Central memory CD8-positive, alpha-beta T cell (primary cell): ENCODE measurements around the gene HIRA.
"Not testable (repeated sequence)": the region's sequence is repeated elsewhere in the genome, so short reads cannot be mapped to it uniquely, and the experiment has no call there.

Experiments
- ATAC-seq: fragments of 150-1000 bp; cut with Tn5 transposase; replicated peaks from 2 replicates; pipeline ENCODE4 v1.10.0; 2022; ENCODE audit warnings: mild to moderate bottlenecking, moderate FRiP score, moderate number of reproducible peaks; ENCODE audit not compliant: poor library complexity, severe bottlenecking; ENCODE audit errors: extremely low read depth
- DNase-seq, 2 donors: peaks; one replicate each; pipeline ENCODE4 v3.0.0; 2021; ENCODE audit warnings: low spot score in 2 of 2
- H3K27ac Mint-ChIP-seq: one replicate; pipeline ENCODE4 v1.8.0; 2022; ENCODE audit warnings: low read depth, mild to moderate bottlenecking, moderate library complexity, mixed read lengths
- H3K27me3 Mint-ChIP-seq: one replicate; pipeline ENCODE4 v1.8.0; 2022; ENCODE audit warnings: mixed read lengths
- H3K36me3 Mint-ChIP-seq: one replicate; pipeline ENCODE4 v1.8.0; 2022; ENCODE audit warnings: mild to moderate bottlenecking, moderate library complexity, mixed read lengths; ENCODE audit not compliant: insufficient read depth
- H3K4me1 Mint-ChIP-seq: one replicate; pipeline ENCODE4 v1.8.0; 2022; ENCODE audit warnings: mixed read lengths
- H3K4me3 Mint-ChIP-seq: one replicate; pipeline ENCODE4 v1.8.0; 2022; ENCODE audit warnings: mild to moderate bottlenecking, moderate library complexity, mixed read lengths
- H3K9me3 Mint-ChIP-seq: one replicate; pipeline ENCODE4 v1.8.0; 2022; ENCODE audit warnings: mixed read lengths

HIRA gene

DNA sequence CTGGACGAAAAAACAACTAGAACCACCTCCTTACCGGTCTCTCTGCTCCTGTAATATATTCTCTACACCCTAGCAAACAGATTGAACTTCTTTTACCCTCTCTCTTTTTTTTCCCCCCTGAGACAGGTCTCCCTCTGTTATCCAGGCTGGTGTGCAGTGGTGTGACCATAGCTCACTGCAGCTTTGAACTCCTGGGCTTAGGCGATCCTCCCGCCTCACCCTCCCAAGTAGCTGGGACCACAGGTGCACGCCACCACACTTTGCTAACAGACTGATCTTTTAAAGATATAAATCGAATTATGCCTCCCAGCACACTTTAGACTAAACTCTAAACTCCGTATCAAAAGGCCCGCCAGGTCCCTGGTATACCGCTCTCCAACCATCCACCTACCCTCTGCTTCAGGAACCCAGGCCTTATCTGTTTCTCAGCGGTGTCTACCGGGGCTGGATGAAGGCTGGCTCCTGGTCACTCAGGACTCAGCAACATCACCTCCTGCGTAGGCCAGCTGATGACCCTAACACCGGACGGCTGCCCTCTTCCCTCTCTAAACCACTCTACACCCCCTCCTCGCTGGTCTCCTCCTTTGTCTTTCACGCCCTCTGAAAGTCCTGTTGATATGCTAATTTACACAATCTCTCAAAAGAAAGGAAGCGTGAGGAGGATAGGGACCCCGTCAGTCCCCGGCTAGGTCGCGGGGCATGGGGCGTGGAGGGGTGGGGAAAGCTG is 15.2 kb upstream of the HIRA start:
- Mint-ChIP-seq H3K9me3 (no peaks in the 10 kb centered on the region), H3K4me1 (peaks cover 46% of the 10 kb centered on the region), H3K27me3 (no peaks in the 10 kb centered on the region), H3K36me3 (peaks cover 30% of the 10 kb centered on the region), H3K4me3 (peak overlapping the region; percentile 82), H3K27ac (peak overlapping the region; percentile 83)
- ATAC-seq: peak; percentile 31
- no peak for DNase-seq

GRCh38 chr22:19445279-19445982 is 13.9 kb upstream of the HIRA start:
- H3K9me3 Mint-ChIP-seq, DNase-seq, H3K4me3 Mint-ChIP-seq, H3K27me3 Mint-ChIP-seq, ATAC-seq: not testable (repeated sequence)
- peaks cover 46% of the 10 kb centered on the region for H3K4me1 Mint-ChIP-seq
- H3K36me3 Mint-ChIP-seq: peaks cover 28% of the 10 kb centered on the region
- peak overlapping the region; percentile 46 for H3K27ac Mint-ChIP-seq

DNA sequence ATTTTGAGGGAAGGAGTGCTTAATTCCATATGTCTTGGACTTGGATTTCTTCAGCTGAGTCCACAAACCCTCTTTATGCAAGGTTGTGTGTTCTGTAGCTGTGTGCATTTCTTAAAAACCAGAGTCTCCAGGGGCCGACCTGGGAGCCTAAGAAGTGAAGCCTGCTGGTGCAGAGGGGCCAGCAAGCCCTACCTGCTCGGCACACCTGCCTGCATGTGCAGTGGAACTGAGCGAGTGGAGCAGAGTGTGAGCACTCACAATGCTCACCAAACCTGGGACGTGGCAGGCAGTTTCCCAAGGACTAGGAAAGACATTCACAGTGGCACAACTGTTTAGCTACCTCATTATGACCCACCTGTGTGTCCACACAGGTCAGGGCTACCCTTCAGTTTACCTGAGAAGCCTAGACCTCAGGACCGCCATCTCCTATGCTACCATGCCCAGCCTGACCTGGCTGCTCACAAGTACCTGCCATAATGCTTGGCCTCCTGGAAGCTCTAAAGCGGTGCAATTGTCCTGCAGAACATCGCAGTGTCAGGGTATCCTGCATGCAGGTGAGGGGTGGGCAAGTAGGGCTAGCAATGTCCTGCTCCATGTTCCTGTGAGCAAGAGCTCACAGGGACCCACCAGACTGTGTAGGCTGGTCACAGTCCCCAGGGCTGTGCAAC is 12.1 kb upstream of the HIRA start:
- H3K36me3 Mint-ChIP-seq: peaks cover 32% of the 10 kb centered on the region
- peaks cover 46% of the 10 kb centered on the region for H3K4me1 Mint-ChIP-seq

GRCh38 chr22:19442166-19442565 is 10.6 kb upstream of the HIRA start:
- ATAC-seq (no peak), DNase-seq (no peak)
- Mint-ChIP-seq H3K4me3 (no peak overlapping the region), H3K27me3 (no peaks in the 10 kb centered on the region), H3K4me1 (peaks cover 41% of the 10 kb centered on the region), H3K9me3 (no peaks in the 10 kb centered on the region), H3K36me3 (peaks cover 32% of the 10 kb centered on the region), H3K27ac (no peak overlapping the region)

More for the DNA sequence above, 12.1 kb upstream of the HIRA start:
- Mint-ChIP-seq H3K4me3 (no peak overlapping the region), H3K27ac (no peak overlapping the region), H3K9me3 (no peaks in the 10 kb centered on the region), H3K27me3 (no peaks in the 10 kb centered on the region)
- ATAC-seq (no peak), DNase-seq (no peak)

GRCh38 chr22:19440411-19441195 is 9.1 kb upstream of the HIRA start:
- no peak overlapping the region for H3K4me3 Mint-ChIP-seq
- no peak for DNase-seq
- no peak for ATAC-seq
- no peak overlapping the region for H3K27ac Mint-ChIP-seq
- no peaks in the 10 kb centered on the region for H3K27me3 Mint-ChIP-seq
- H3K9me3 Mint-ChIP-seq: no peaks in the 10 kb centered on the region
- peaks cover 30% of the 10 kb centered on the region for H3K36me3 Mint-ChIP-seq
- peaks cover 27% of the 10 kb centered on the region for H3K4me1 Mint-ChIP-seq

DNA sequence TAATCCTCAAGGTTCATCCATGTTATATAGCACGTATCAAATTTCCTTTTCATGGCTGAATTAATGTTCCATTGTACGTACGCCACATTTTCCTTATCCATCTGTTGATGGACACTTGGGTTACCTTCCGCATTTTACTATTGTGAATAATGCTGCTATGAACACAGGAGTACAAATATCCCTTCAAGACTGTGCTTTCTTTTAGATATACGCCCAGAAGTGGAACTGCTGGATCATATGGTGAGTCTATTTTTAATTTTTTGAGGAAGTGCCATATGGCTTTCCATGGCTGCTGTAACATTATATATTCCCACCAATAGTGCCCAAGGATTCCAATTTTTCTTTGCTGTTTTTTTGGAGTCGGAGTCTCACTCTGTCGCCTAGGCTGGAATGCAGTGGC is 6.8 kb upstream of the HIRA start:
- no peak overlapping the region for H3K4me3 Mint-ChIP-seq
- no peaks in the 10 kb centered on the region for H3K27me3 Mint-ChIP-seq
- no peak overlapping the region for H3K27ac Mint-ChIP-seq
- no peak for DNase-seq
- ATAC-seq: no peak
- H3K9me3 Mint-ChIP-seq: no peaks in the 10 kb centered on the region
- H3K4me1 Mint-ChIP-seq: peaks cover 8% of the 10 kb centered on the region
- H3K36me3 Mint-ChIP-seq: peaks cover 26% of the 10 kb centered on the region

DNA sequence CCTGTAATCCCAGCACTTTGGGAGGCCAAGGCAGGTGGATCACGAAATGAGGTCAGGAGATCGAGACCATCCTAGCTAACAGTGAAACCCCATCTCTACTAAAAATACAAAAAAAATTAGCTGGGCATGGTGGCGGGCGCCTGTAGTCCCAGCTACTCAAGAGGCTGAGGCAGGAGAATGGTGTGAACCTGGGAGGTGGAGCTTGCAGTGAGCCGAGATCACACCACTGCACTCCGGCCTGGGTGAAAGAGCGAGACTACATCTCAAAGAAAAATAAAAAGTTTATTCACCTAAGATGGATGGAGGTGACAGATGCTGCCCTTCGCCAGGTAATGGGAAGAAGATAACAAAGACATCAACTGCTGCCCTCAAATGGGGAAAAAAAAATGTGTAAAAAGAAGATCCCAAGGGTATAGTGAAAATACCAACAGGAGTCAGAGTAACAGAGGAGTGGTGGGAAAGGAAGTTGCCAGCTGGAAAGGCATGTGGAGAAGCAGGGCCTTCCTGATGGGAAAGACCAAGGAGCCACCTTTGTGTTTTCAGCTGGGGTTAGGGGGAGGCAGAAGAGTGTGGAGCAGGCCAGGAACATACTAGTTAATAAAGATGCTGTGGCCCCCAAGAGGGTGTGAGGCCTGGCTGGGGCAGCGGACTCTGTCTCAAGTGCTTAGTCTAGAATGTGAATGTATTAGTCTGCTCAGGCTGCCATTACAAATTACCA is 5.1 kb upstream of the HIRA start:
- not testable (repeated sequence) for H3K4me1 Mint-ChIP-seq, ATAC-seq, H3K27me3 Mint-ChIP-seq, H3K4me3 Mint-ChIP-seq, H3K9me3 Mint-ChIP-seq, H3K27ac Mint-ChIP-seq, DNase-seq
- H3K36me3 Mint-ChIP-seq: peaks cover 32% of the 10 kb centered on the region

- Mint-ChIP-seq H3K36me3 (peaks cover 36% of the 10 kb centered on the region), H3K27me3 (no peaks in the 10 kb centered on the region), H3K4me1 (peaks cover 14% of the 10 kb centered on the region), H3K4me3 (no peak overlapping the region), H3K27ac (no peak overlapping the region), H3K9me3 (no peaks in the 10 kb centered on the region)
- DNase-seq (no peak), ATAC-seq (no peak)
Measured at GRCh38 chr22:19434829-19435580, 3.5 kb upstream of the HIRA start.

GRCh38 chr22:19434401-19434800 is 2.9 kb upstream of the HIRA start:
- Mint-ChIP-seq H3K27ac (no peak overlapping the region), H3K4me3 (peak overlapping the region; percentile 88), H3K36me3 (peaks cover 38% of the 10 kb centered on the region), H3K27me3 (no peaks in the 10 kb centered on the region), H3K9me3 (no peaks in the 10 kb centered on the region), H3K4me1 (peaks cover 20% of the 10 kb centered on the region)
- no peak for ATAC-seq
- DNase-seq: no peak

GRCh38 chr22:19432133-19432851 is 759 bp upstream of the HIRA start, which contains the start of gene MRPL40:
Gene MRPL40 (plus strand): TSS chr22:19432545. CDS start chr22:19432555, 10 bp downstream.
- peak within 1 kb of the TSS; percentile 88 for H3K4me3 Mint-ChIP-seq
- peaks cover 32% of the 10 kb centered on the region for H3K4me1 Mint-ChIP-seq
- peaks cover 32% of the 10 kb centered on the region for H3K36me3 Mint-ChIP-seq
- peak within 1 kb of the TSS; percentile 87 for H3K27ac Mint-ChIP-seq
- ATAC-seq (peak; percentile 81), DNase-seq (peak; percentile 73 to 74)
- H3K9me3 Mint-ChIP-seq: no peaks in the 10 kb centered on the region
- no peaks in the 10 kb centered on the region for H3K27me3 Mint-ChIP-seq
